Retinal pigment epithelial cell (primary cell): ENCODE data around the gene KCTD10.
"Not testable (repeated sequence)": the region's sequence is repeated elsewhere in the genome, so short reads cannot be mapped to it uniquely, and the experiment has no call there.

Experiments used
- DNase-seq: peaks from one replicate; pipeline ENCODE4 v3.0.0-alpha.2; 2010; ENCODE audit warnings: low read depth
- H3K4me3 ChIP-seq: 2 replicates; pipeline ENCODE4 v1.5.1; 2011; ENCODE audit warnings: mild to moderate bottlenecking, low read length, control low read depth, moderate library complexity
- CTCF ChIP-seq: conservative IDR thresholded peaks from 2 replicates; pipeline ENCODE4 v1.5.1; 2011; ENCODE audit warnings: low read depth, low read length, control low read depth, inconsistent platforms

Gene KCTD10

GRCh38 chr12:109475121-109475520, 2.0 kb downstream of the KCTD10 start:
- H3K4me3 ChIP-seq: no peak overlapping the region
- no peak for TF ChIP-seq CTCF
- no peak for DNase-seq

- not testable (repeated sequence) for H3K4me3 ChIP-seq, DNase-seq
These were observed 3.4 kb downstream of the KCTD10 start for GRCh38 chr12:109473526-109474270.

GRCh38 chr12:109473006-109473405, 4.1 kb downstream of the KCTD10 start:
- no peak for DNase-seq
- no peak for TF ChIP-seq CTCF

GRCh38 chr12:109469517-109469916, 7.6 kb downstream of the KCTD10 start:
- no peak for DNase-seq
- TF ChIP-seq CTCF: no peak
- no peak overlapping the region for H3K4me3 ChIP-seq

More at GRCh38 chr12:109473006-109473405, 4.1 kb downstream of the KCTD10 start:
- H3K4me3 ChIP-seq: no peak overlapping the region

- no peak for DNase-seq
- TF ChIP-seq CTCF: no peak
- H3K4me3 ChIP-seq: no peak overlapping the region
These were observed 9.0 kb downstream of the KCTD10 start for GRCh38 chr12:109467978-109468676.

GRCh38 chr12:109466821-109467220, 10.3 kb downstream of the KCTD10 start:
- no peak for TF ChIP-seq CTCF
- no peak for DNase-seq
- H3K4me3 ChIP-seq: no peak overlapping the region

- no peak for DNase-seq
- H3K4me3 ChIP-seq: no peak overlapping the region
- no peak for TF ChIP-seq CTCF
These were observed 10.8 kb downstream of the KCTD10 start for GRCh38 chr12:109466305-109466704.
